PC-9 (cell line): Measurements from ENCODE around the gene FH.

Experiments used
- EZH2 ChIP-seq: fragments of 200-600 bp; sonication (generic); IDR thresholded peaks from 2 replicates; pipeline ENCODE4 v1.8.0; 2017; ENCODE audit warnings: antibody characterized with exemption, low read depth
- TF ChIP-seq, protein P1 (sequence below): fragments of 200-600 bp; sonication (generic); conservative IDR thresholded peaks from 2 replicates; pipeline ENCODE4 v1.6.1; 2017; ENCODE audit warnings: mixed run types, antibody characterized with exemption, mild to moderate bottlenecking, moderate library complexity

DNA sequence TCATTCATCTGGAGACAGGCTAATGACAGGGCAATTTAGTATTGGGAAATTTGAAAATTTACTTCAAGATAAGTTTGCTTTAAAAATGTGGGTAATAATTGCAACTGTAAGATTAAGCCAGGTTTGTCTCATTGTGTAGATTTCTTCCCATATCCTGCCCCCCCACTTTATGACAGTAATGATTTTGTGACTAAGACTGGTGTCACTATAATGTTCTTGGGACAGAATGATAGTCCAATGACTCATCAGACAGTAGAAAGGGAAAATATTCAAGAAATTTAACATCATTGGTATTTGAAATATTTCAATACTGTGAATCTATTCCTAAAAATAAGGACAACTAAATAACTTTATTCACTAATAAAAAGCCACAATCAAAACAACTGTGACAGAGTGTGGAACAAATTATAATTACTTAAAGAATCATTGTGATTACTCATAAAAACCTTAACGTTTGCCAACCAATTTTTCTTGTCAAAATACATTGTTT, 36.7 kb downstream of the FH start:
- TF ChIP-seq, protein P1, sequence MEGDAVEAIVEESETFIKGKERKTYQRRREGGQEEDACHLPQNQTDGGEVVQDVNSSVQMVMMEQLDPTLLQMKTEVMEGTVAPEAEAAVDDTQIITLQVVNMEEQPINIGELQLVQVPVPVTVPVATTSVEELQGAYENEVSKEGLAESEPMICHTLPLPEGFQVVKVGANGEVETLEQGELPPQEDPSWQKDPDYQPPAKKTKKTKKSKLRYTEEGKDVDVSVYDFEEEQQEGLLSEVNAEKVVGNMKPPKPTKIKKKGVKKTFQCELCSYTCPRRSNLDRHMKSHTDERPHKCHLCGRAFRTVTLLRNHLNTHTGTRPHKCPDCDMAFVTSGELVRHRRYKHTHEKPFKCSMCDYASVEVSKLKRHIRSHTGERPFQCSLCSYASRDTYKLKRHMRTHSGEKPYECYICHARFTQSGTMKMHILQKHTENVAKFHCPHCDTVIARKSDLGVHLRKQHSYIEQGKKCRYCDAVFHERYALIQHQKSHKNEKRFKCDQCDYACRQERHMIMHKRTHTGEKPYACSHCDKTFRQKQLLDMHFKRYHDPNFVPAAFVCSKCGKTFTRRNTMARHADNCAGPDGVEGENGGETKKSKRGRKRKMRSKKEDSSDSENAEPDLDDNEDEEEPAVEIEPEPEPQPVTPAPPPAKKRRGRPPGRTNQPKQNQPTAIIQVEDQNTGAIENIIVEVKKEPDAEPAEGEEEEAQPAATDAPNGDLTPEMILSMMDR = no peak
- TF ChIP-seq EZH2 = no peak
